ENCODE measurements around the gene CDC6. TPM values are rescaled to one million over a fixed set of nuclear protein-coding genes. Genes with fewer than 3 reads are reported as not detected.

The CDC6 gene
- total RNA-seq, 1 donor = 4.0 TPM

GRCh38 chr17:40349895-40350688 lies 62.4 kb downstream of the CDC6 start:
- no peak for DNase-seq (ENCODE audit: low read depth in 2 of 3, low spot score in 2 of 3)

- no peak for DNase-seq (ENCODE audit: low read depth in 2 of 3, low spot score in 2 of 3)
Measured at GRCh38 chr17:40350689-40351358, 63.1 kb downstream of the CDC6 start.

- DNase-seq (ENCODE audit: low read depth in 2 of 3, low spot score in 2 of 3) = no peak
Measured at GRCh38 chr17:40351359-40352236, 63.9 kb downstream of the CDC6 start.

- no peak for DNase-seq (ENCODE audit: low read depth in 2 of 3, low spot score in 2 of 3)
Measured at GRCh38 chr17:40352237-40352778, 64.6 kb downstream of the CDC6 start.

- DNase-seq (ENCODE audit: low read depth in 2 of 3, low spot score in 2 of 3) = peak in 1 of 3 donors; percentile 63
Measured at GRCh38 chr17:40352779-40353394, 65.2 kb downstream of the CDC6 start.

Other genes starting within 250 kb of the CDC6 start
- 96.9 TPM for gene MED24, start 233.5 kb upstream of the CDC6 start, total RNA-seq
- 31.0 TPM for gene THRA, start 224.9 kb upstream of the CDC6 start, total RNA-seq
- 1.6 TPM for gene NR1D1, start 187.3 kb upstream of the CDC6 start, total RNA-seq
- 31.8 TPM for gene MSL1, start 165.9 kb upstream of the CDC6 start, total RNA-seq
- 38.8 TPM for gene CASC3, start 147.3 kb upstream of the CDC6 start, total RNA-seq
- gene RAPGEFL1, start 110.4 kb upstream of the CDC6 start, total RNA-seq = 1.1 TPM
- gene WIPF2, start 68.6 kb upstream of the CDC6 start, total RNA-seq = 4.6 TPM
- 40.9 TPM for gene RARA, start 21.3 kb downstream of the CDC6 start, total RNA-seq
- 0.27 TPM for gene GJD3, start 76.9 kb downstream of the CDC6 start, total RNA-seq
- gene TOP2A, start 130.0 kb downstream of the CDC6 start, total RNA-seq = 2.4 TPM
- gene IGFBP4, start 155.6 kb downstream of the CDC6 start, total RNA-seq = 1.3 TPM
- under 0.01 TPM for gene TNS4, start 213.7 kb downstream of the CDC6 start, total RNA-seq

Data from hematopoietic multipotent progenitor cell (in vitro differentiated cells).